OCI-LY7 (cell line): ENCODE data around the gene MRPL10.

Experiments
- EZH2phosphoT487 ChIP-seq: fragments of 200-600 bp; sonication (generic); IDR thresholded peaks from 2 replicates; pipeline ENCODE4 v1.6.1; 2018; ENCODE audit warnings: low read depth, borderline replicate concordance, mild to moderate bottlenecking, mixed run types, antibody characterized with exemption, low read length, moderate library complexity, mixed read lengths
- TF ChIP-seq, protein P1 (sequence below): fragments of 200-600 bp; sonication (generic); conservative IDR thresholded peaks from 2 replicates; pipeline ENCODE4 v1.5.1; 2014; ENCODE audit warnings: mild to moderate bottlenecking, antibody characterized with exemption, low read length, moderate library complexity, mixed read lengths

DNA sequence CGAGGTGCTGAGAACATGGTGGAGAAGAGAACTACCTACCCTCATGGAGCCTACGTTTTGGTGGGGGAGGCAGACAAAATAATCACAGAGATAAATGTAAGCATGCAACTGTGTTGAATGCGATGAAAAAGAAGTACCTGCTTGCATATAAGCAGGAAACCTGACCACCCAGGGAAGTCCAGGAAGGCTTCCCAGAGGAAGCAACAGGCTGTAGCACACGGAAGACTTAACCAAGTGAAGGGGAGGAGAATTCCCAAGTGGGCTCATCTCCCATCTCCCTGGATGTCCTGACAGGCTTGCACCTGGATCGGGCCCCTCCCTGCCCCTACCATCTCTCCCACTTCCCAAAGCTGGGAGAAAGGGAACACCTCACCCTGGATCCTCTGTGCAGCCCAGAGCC, 7.7 kb upstream of the MRPL10 start:
- TF ChIP-seq, protein P1, sequence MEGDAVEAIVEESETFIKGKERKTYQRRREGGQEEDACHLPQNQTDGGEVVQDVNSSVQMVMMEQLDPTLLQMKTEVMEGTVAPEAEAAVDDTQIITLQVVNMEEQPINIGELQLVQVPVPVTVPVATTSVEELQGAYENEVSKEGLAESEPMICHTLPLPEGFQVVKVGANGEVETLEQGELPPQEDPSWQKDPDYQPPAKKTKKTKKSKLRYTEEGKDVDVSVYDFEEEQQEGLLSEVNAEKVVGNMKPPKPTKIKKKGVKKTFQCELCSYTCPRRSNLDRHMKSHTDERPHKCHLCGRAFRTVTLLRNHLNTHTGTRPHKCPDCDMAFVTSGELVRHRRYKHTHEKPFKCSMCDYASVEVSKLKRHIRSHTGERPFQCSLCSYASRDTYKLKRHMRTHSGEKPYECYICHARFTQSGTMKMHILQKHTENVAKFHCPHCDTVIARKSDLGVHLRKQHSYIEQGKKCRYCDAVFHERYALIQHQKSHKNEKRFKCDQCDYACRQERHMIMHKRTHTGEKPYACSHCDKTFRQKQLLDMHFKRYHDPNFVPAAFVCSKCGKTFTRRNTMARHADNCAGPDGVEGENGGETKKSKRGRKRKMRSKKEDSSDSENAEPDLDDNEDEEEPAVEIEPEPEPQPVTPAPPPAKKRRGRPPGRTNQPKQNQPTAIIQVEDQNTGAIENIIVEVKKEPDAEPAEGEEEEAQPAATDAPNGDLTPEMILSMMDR, result no peak
- no peak for TF ChIP-seq EZH2phosphoT487
